Hepatocyte (in vitro differentiated cells): ENCODE data around the gene DPT.

ENCODE experiments used
- CTCF ChIP-seq: fragments of 200-600 bp; sonication (generic); IDR thresholded peaks from 2 replicates; pipeline ENCODE4 v1.5.1; 2016; ENCODE audit warnings: antibody characterized with exemption, mild to moderate bottlenecking; ENCODE audit not compliant: poor library complexity
- EZH2 ChIP-seq: fragments of 200-600 bp; sonication (generic); IDR thresholded peaks from 2 replicates; pipeline ENCODE4 v1.6.1; 2016; ENCODE audit warnings: antibody characterized with exemption, mild to moderate bottlenecking, borderline replicate concordance

- TF ChIP-seq EZH2 (no peak), CTCF (no peak)
Observed at GRCh38 chr1:168767894-168768584, 39.0 kb upstream of the DPT start.
